Activated CD4-positive, alpha-beta T cell treated with anti-CD3 and anti-CD28 coated beads, Interleukin-2, amount 10 ng/mL, durations not matched to agents 24 days and 14 days (primary cell): ENCODE results near the gene TDRD3. TPM values are rescaled to one million over a fixed set of nuclear protein-coding genes. Genes with fewer than 3 reads are reported as not detected.
A peak's percentile ranks its signal among the peaks of the same experiment; 100 is the strongest.

Experiments used
- DNase-seq: peaks from one replicate; pipeline ENCODE4 v3.0.0; 2022
- H3K27ac Mint-ChIP-seq: one replicate; pipeline ENCODE4 v1.8.0; 2022; ENCODE audit warnings: mild to moderate bottlenecking, mixed read lengths
- H3K27me3 Mint-ChIP-seq: one replicate; pipeline ENCODE4 v1.8.0; 2022; ENCODE audit warnings: mixed read lengths
- H3K36me3 Mint-ChIP-seq: one replicate; pipeline ENCODE4 v1.8.0; 2022; ENCODE audit warnings: low read depth, mild to moderate bottlenecking, mixed read lengths
- H3K4me1 Mint-ChIP-seq: one replicate; pipeline ENCODE4 v1.8.0; 2021; ENCODE audit warnings: mixed read lengths
- H3K4me3 Mint-ChIP-seq: one replicate; pipeline ENCODE4 v1.8.0; 2022; ENCODE audit warnings: mild to moderate bottlenecking, moderate library complexity, mixed read lengths
- H3K9me3 Mint-ChIP-seq: one replicate; pipeline ENCODE4 v1.8.0; 2021; ENCODE audit warnings: mixed read lengths
- intact Hi-C: fragments of 100-400 bp; cut with micrococcal nuclease; formaldehyde crosslinking; loops from one replicate; pipeline ENCODE4 v1.15.1; 2023
- total RNA-seq: library from RNA; stranded (reverse); gene quantifications from 2 replicates; pipeline ENCODE4 v1.2.3, GENCODE V29; 2022

The TDRD3 gene
- total RNA-seq, 1 donor from 2014 or later = 19.7 TPM

DNA sequence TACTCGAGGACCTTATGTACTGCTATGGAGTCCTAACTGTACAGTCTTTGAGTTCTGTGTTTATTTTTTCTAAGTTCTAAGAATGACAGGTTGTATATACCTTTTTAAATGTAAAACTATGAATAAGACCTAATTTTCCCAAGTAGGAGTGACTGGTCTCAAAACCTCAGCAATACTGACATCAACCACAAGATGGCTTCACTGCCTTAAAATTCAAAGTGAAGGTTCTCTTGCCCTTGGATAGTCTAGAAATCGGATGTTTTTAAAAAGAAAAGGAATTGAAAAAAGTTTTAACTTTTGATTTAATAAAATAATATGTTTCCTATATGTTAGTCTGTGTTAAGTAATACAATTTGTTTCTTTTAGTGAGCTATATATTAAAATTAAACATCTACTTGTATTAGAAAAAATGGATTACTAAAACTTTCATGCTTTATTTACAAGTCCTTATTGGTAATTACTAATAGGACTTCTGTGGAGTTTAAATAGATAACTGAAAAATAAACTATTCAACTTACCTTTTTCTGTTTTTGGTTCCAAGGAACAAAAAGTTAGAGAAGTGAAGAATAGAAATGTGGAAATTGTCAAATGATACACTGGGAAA, 52.0 kb downstream of the TDRD3 start:
- peak; percentile 74 for DNase-seq

DNA sequence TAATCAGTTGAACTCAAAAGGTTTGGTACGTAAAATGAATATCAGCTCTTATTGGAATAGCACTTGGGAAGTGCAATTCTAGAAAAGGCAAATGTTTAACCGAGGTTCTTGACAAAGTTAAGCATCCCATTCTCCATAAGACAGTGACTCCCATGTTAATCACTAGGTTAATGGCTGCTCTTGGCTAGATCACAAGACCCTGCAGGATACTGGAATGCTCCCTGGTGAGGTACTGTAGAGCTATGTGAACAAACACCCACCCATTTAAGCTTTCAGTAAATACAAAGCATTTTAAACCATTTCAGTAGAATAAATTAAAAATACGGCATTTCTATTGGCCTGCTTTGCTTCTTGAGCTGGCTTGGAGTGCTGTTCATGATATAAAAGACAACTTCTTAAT, 56.5 kb downstream of the TDRD3 start:
- Mint-ChIP-seq H3K4me1 (no peaks in the 10 kb centered on the region), H3K27ac (no peak overlapping the region), H3K27me3 (no peaks in the 10 kb centered on the region), H3K36me3 (no peaks in the 10 kb centered on the region), H3K9me3 (no peaks in the 10 kb centered on the region), H3K4me3 (no peak overlapping the region)
- intact Hi-C loops = no loop called here
- no peak for DNase-seq

More for the DNA sequence above, 52.0 kb downstream of the TDRD3 start:
- intact Hi-C loops = no loop called here
- Mint-ChIP-seq H3K27ac (no peak overlapping the region), H3K4me1 (no peaks in the 10 kb centered on the region), H3K4me3 (no peak overlapping the region), H3K27me3 (no peaks in the 10 kb centered on the region), H3K9me3 (no peaks in the 10 kb centered on the region), H3K36me3 (peaks cover 4% of the 10 kb centered on the region)

DNA sequence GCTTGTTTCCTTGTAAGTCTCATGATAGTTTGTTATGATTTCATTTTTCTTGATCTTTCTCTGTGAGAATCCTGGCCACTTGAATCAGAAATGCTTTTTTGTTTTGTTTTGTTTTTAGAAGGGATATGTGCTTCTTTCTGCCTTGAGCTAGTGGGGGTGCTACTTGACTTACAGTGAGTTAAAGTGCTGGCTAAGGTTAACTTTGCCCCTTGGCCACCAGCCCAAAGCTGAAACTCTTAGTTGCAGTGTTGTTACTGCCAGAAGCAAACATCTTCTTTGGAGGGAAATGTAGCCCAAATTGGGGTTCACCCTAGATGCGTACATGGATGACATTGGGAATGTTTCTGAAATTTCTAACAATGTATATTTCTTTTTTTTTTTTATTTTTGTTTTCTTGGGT, 57.4 kb downstream of the TDRD3 start:
- no peak overlapping the region for H3K27ac Mint-ChIP-seq
- no peak overlapping the region for H3K4me3 Mint-ChIP-seq
- H3K9me3 Mint-ChIP-seq = no peaks in the 10 kb centered on the region
- no peak for DNase-seq
- H3K4me1 Mint-ChIP-seq = no peaks in the 10 kb centered on the region
- intact Hi-C loops = no loop called here
- no peaks in the 10 kb centered on the region for H3K27me3 Mint-ChIP-seq
- H3K36me3 Mint-ChIP-seq = no peaks in the 10 kb centered on the region

DNA sequence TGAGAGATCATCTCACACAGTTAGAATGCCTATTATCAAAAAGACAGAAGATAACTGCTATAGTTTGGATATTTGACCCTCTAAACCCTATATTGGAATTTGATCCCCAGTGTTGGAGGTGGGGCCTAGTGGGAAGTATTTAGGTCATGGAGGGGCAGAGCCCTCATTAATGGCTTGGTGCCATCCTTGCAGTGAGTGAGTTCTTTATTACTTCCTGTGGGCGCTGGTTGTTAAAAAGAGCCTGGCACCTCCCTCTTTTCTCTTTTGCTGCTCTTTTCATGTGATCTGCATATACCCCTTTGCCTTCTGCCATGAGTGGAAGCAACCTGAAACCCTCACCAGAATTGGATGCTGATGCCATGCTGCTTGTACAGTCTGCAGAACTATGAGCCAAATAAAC, 66.8 kb downstream of the TDRD3 start:
- no peaks in the 10 kb centered on the region for H3K4me1 Mint-ChIP-seq
- no peak overlapping the region for H3K4me3 Mint-ChIP-seq
- peaks cover 8% of the 10 kb centered on the region for H3K36me3 Mint-ChIP-seq
- no peaks in the 10 kb centered on the region for H3K27me3 Mint-ChIP-seq
- intact Hi-C loops = no loop called here
- DNase-seq = no peak
- H3K9me3 Mint-ChIP-seq = no peaks in the 10 kb centered on the region
- H3K27ac Mint-ChIP-seq = no peak overlapping the region

DNA sequence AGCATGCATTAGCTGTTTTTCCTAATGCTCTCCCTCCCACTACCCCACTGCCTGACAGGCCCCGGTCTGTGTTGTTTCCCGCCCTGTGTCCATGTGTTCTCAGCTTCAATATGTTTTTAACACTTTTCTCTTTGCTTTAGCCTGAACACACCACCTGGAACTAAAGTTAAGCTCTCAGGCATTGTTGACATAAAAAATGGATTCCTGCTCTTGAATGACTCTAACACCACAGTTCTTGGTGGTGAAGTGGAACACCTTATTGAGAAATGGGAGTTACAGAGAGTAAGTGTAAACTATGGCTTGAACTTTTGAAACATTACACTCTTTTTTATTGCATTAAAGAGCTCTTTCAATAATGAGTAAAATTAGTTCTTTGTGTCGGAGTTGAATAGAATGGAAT, 70.1 kb downstream of the TDRD3 start:
- H3K9me3 Mint-ChIP-seq = no peaks in the 10 kb centered on the region
- no peak for DNase-seq
- intact Hi-C loops = no loop called here
- H3K27me3 Mint-ChIP-seq = no peaks in the 10 kb centered on the region
- no peaks in the 10 kb centered on the region for H3K4me1 Mint-ChIP-seq
- no peak overlapping the region for H3K27ac Mint-ChIP-seq
- H3K36me3 Mint-ChIP-seq = peaks cover 3% of the 10 kb centered on the region
- no peak overlapping the region for H3K4me3 Mint-ChIP-seq

DNA sequence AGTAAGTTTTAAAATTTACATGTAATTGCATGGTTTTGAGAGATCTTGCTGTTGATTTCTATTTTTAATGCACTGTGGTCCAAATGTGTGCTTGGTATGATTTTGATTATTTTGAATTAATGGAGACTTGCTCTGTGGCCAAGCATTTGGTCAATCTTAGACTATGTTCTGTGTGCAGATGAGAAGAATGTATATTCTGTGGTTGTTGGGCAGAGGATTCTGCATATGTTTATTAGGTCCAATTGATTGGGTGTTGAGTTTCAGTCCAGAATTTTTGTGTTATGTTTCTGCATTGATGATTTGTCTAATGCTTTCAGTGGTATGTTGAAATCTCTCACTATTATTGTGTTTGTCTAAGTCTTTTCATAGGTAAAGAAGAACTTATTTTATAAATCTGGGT, 82.3 kb downstream of the TDRD3 start:
- no peak for DNase-seq
- Mint-ChIP-seq H3K4me1 (peaks cover 2% of the 10 kb centered on the region), H3K9me3 (peaks cover 4% of the 10 kb centered on the region), H3K36me3 (peaks cover 24% of the 10 kb centered on the region), H3K27ac (no peak overlapping the region), H3K4me3 (no peak overlapping the region), H3K27me3 (no peaks in the 10 kb centered on the region)
- intact Hi-C loops = no loop called here

DNA sequence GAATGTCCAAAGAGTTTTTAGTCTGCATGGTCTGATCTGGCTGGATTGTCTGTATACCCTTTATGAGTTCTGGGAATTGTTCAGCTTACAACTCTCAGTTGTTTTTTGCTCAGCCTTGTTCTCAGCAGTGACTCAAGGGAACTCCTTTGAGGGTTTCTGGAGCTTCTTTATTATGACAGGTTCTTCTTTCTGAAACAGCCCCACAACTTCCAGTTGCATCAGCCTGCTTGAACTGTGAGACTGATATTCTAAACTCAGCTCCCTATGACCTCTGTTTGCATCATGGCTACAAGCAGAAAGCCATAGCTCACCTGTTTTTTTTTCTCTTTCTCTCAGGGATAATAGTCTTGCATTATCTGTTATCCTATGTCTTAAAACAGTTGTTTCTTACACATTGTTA, 85.0 kb downstream of the TDRD3 start:
- Mint-ChIP-seq H3K27me3 (no peaks in the 10 kb centered on the region), H3K27ac (no peak overlapping the region), H3K4me3 (no peak overlapping the region), H3K9me3 (peaks cover 4% of the 10 kb centered on the region), H3K4me1 (peaks cover 2% of the 10 kb centered on the region), H3K36me3 (peaks cover 31% of the 10 kb centered on the region)
- no peak for DNase-seq
- intact Hi-C loops = no loop called here

DNA sequence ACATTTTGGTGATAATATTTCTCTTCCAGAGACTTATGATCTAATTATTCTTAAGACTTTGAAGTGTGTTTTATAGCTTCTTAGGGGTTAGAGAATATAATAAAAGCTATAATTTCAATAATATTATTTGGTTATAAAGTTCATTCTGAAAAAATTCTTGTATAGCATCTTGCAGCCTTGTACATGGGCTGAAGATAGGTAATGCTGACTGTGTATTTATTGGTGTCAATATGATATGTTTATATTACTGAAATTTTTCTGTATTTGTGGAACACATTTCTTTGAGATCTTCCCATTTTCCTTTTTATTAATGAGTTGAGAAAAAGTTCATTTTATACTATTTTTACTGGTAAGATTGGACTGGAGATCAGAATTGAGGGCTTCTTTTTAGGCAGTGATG, 87.8 kb downstream of the TDRD3 start:
- intact Hi-C loops = no loop called here
- Mint-ChIP-seq H3K36me3 (peaks cover 40% of the 10 kb centered on the region), H3K4me1 (peaks cover 5% of the 10 kb centered on the region), H3K27ac (no peak overlapping the region), H3K27me3 (no peaks in the 10 kb centered on the region), H3K4me3 (no peak overlapping the region), H3K9me3 (peaks cover 7% of the 10 kb centered on the region)
- DNase-seq = no peak

DNA sequence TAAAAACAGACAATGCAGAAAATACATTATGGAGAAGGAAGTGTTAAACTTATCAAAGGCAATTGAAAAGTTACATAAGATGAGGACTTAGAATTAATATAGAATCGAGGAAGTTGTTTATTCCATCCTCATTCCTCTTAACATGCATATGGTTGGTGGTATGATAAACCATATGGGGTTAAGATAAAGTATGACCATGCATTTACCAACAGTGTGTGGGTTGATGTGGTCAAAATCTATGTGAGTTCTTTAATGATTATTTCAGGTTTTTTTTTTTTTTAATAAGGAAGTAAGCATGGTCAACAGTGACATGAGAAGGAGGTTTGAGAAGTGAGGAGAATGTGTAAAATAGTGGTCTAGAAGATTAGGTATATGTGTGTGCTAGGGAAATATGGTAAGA, 94.5 kb downstream of the TDRD3 start:
- Mint-ChIP-seq H3K4me1 (peaks cover 3% of the 10 kb centered on the region), H3K9me3 (peaks cover 12% of the 10 kb centered on the region), H3K4me3 (no peak overlapping the region), H3K36me3 (peaks cover 36% of the 10 kb centered on the region), H3K27me3 (no peaks in the 10 kb centered on the region), H3K27ac (no peak overlapping the region)
- intact Hi-C loops = no loop called here
- DNase-seq = no peak

DNA sequence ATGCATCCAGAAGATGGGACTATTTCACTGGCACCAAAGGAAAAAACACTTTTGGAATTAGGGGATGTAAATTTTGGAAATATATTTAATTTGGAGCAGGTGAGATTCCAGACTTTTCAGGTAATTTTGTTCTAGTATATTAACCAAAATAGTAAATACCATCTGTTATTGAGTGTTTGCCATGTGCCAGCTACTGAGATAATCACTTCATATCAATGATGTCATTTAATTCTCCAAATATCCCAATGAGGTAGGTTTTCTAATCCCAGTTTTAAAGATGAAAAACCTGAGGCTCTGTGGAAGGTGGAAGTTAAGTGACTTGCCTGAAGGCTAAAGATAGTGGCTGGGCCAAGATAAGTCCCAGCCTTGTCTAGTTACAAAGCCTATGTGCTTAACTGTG, 95.2 kb downstream of the TDRD3 start:
- Mint-ChIP-seq H3K27ac (no peak overlapping the region), H3K9me3 (peaks cover 12% of the 10 kb centered on the region), H3K4me1 (peaks cover 3% of the 10 kb centered on the region), H3K36me3 (peaks cover 39% of the 10 kb centered on the region), H3K4me3 (no peak overlapping the region), H3K27me3 (no peaks in the 10 kb centered on the region)
- no peak for DNase-seq
- intact Hi-C loops = no loop called here

DNA sequence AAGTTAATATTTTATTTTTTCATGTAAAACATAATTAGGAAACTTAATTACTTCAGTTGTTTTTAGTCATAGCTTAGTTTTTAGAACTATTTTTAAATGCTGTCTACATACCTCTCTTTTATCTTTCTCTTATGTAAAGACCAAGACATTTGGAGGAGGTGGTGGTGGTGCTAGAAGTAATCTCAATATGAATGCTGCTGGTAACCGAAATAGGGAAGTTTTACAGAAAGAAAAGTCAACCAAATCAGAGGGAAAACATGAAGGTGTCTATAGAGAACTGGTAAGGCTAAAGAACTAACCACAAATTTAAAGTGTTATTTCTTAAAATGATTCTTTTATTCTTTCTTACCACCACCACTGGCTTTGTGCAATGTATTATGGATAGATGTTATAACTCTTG, 97.3 kb downstream of the TDRD3 start:
- no peak overlapping the region for H3K27ac Mint-ChIP-seq
- peaks cover 25% of the 10 kb centered on the region for H3K36me3 Mint-ChIP-seq
- H3K4me1 Mint-ChIP-seq = no peaks in the 10 kb centered on the region
- peaks cover 5% of the 10 kb centered on the region for H3K9me3 Mint-ChIP-seq
- H3K4me3 Mint-ChIP-seq = no peak overlapping the region
- DNase-seq = no peak
- intact Hi-C loops = no loop called here
- no peaks in the 10 kb centered on the region for H3K27me3 Mint-ChIP-seq

DNA sequence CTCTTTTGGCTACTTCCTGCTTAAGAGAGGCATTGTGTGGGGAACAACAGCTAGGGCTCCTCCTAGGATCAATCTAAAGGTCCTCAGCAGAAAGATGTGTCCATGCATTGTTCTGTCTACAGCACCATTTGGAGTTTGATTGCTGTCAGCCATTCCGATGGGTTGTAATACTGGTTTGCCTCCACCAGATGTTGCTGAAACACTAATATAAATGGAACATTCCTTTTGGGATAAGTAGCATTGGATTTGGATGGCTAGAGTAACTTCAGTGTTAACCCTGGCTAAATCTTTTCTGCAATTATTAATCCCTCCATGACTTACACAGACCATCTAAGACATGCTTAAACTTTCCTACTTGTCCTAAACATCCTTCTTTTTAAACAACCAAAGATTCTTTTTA, 104.2 kb downstream of the TDRD3 start:
- Mint-ChIP-seq H3K9me3 (peaks cover 11% of the 10 kb centered on the region), H3K4me3 (no peak overlapping the region), H3K36me3 (peaks cover 33% of the 10 kb centered on the region), H3K27me3 (no peaks in the 10 kb centered on the region), H3K4me1 (no peaks in the 10 kb centered on the region), H3K27ac (no peak overlapping the region)
- no peak for DNase-seq
- intact Hi-C loops = no loop called here

DNA sequence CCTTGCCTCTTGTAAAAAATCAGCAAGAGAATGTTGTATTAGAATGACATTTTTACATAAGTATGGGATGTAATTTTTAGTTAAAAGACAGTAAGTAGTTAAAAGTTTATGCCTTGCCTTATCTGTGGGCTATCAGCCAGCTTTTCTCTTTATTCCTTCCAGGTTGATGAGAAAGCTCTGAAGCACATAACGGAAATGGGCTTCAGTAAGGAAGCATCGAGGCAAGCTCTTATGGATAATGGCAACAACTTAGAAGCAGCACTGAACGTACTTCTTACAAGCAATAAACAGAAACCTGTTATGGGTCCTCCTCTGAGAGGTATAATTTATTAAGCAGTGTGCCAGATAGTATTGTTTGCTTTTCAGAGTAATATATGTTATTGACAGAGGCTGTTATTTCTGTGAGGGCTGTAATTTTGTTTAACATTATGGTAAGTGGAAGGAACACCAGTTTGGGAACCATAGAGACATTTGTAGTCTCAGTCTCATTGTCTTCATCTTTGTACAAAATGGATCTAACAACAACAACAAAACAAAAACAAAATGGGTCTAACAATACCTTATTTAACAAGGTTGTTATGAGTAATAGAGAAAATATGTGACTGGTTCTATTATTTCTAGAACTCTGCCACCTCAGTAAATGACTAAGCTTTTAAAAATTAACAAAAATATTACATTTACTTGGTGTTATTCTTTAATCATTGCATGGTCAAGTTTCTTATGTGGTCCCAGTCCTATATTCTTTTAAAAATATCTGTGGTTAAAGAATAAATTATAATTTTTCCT, 112.8 kb downstream of the TDRD3 start:
- no peak overlapping the region for H3K27ac Mint-ChIP-seq
- peaks cover 24% of the 10 kb centered on the region for H3K36me3 Mint-ChIP-seq
- no peaks in the 10 kb centered on the region for H3K9me3 Mint-ChIP-seq
- no peaks in the 10 kb centered on the region for H3K27me3 Mint-ChIP-seq
- H3K4me1 Mint-ChIP-seq = no peaks in the 10 kb centered on the region
- no peak overlapping the region for H3K4me3 Mint-ChIP-seq
- DNase-seq = no peak
- intact Hi-C loops = no loop called here

DNA sequence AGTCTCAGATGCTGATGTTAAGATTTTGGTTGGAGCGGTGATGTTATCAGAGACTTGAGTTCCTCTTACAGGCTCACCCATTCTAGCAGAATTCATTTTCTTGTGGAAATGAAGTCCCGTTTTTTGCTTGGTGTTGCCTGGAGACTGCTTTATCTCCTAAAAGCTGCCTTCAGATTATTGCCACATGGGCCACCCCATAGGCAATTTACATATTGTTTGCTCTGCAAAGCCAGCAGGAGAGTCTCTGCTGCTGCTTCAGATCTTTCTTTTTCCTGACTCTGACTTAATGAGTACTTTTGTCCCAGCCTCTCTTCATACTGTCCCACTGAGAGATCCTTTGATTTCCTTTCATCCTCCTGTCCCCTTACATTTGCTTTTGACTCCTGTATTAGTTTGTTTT, 114.6 kb downstream of the TDRD3 start:
- H3K27me3 Mint-ChIP-seq = no peaks in the 10 kb centered on the region
- H3K27ac Mint-ChIP-seq = no peak overlapping the region
- intact Hi-C loops = no loop called here
- peaks cover 23% of the 10 kb centered on the region for H3K36me3 Mint-ChIP-seq
- no peaks in the 10 kb centered on the region for H3K4me1 Mint-ChIP-seq
- no peak for DNase-seq
- H3K4me3 Mint-ChIP-seq = no peak overlapping the region
- no peaks in the 10 kb centered on the region for H3K9me3 Mint-ChIP-seq

DNA sequence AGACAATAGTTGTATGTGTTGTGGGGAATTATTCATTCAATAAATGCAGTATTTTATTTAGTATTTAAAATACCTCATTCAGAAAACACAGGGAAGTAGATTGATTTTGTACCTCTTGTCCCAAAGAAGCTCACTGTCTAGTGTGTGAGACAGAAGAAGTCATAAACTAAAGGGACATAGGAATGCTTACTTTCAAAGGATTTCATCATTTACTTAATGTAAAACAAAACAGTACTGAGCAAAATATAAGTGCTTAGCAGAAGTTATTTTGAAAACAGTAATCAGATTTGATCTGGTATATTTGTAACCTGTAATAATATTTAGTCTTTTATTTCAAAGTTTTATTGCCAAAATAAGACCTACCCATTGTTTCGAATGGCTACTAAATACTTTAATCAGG, 117.9 kb downstream of the TDRD3 start:
- no peak for DNase-seq
- no peak overlapping the region for H3K27ac Mint-ChIP-seq
- H3K4me1 Mint-ChIP-seq = no peaks in the 10 kb centered on the region
- H3K27me3 Mint-ChIP-seq = no peaks in the 10 kb centered on the region
- H3K36me3 Mint-ChIP-seq = peaks cover 26% of the 10 kb centered on the region
- H3K4me3 Mint-ChIP-seq = no peak overlapping the region
- intact Hi-C loops = no loop called here
- H3K9me3 Mint-ChIP-seq = no peaks in the 10 kb centered on the region
